OCI-LY1 (cell line): ENCODE results near the gene ATG2A.

Source experiments
- EZH2 ChIP-seq: fragments of 200-600 bp; sonication (generic), shearing (Covaris generic); IDR thresholded peaks from 2 replicates; pipeline ENCODE4 v1.8.0; 2017; ENCODE audit warnings: borderline replicate concordance, mixed run types, mild to moderate bottlenecking, antibody characterized with exemption, low read length, moderate library complexity, mixed read lengths
- TF ChIP-seq, protein P1 (sequence below): fragments of 200-600 bp; sonication (generic), shearing (Covaris generic); IDR thresholded peaks from 2 replicates; pipeline ENCODE4 v1.5.1; 2017; ENCODE audit warnings: mild to moderate bottlenecking, antibody characterized with exemption, low read length, moderate library complexity, mixed read lengths

GRCh38 chr11:64909653-64910343 is 7.2 kb downstream of the ATG2A start:
- no peak for TF ChIP-seq EZH2
- TF ChIP-seq, protein P1, sequence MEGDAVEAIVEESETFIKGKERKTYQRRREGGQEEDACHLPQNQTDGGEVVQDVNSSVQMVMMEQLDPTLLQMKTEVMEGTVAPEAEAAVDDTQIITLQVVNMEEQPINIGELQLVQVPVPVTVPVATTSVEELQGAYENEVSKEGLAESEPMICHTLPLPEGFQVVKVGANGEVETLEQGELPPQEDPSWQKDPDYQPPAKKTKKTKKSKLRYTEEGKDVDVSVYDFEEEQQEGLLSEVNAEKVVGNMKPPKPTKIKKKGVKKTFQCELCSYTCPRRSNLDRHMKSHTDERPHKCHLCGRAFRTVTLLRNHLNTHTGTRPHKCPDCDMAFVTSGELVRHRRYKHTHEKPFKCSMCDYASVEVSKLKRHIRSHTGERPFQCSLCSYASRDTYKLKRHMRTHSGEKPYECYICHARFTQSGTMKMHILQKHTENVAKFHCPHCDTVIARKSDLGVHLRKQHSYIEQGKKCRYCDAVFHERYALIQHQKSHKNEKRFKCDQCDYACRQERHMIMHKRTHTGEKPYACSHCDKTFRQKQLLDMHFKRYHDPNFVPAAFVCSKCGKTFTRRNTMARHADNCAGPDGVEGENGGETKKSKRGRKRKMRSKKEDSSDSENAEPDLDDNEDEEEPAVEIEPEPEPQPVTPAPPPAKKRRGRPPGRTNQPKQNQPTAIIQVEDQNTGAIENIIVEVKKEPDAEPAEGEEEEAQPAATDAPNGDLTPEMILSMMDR: no peak
